GM18870 (cell line): ENCODE data around the gene MYOCOS.
"Not testable (repeated sequence)": the region's sequence is repeated elsewhere in the genome, so short reads cannot be mapped to it uniquely, and the experiment has no call there.

Experiments used
- ATAC-seq: cut with Tn5 transposase; IDR thresholded peaks from one replicate; pipeline ENCODE4 v1.9.1; 2021; ENCODE audit warnings: moderate library complexity; ENCODE audit not compliant: unreplicated experiment

Gene MYOCOS, protein sequence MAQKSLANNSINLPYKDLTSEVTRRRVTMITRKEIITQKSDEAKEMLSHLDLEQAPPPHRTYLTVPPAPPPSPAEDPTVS

GRCh38 chr1:171622152-171622462 lies at the start of gene MYOCOS:
Gene MYOCOS, plus strand, starts transcription at chr1:171622243. Its CDS starts 1,641 bp downstream, at chr1:171623884.
- no peak for ATAC-seq

DNA sequence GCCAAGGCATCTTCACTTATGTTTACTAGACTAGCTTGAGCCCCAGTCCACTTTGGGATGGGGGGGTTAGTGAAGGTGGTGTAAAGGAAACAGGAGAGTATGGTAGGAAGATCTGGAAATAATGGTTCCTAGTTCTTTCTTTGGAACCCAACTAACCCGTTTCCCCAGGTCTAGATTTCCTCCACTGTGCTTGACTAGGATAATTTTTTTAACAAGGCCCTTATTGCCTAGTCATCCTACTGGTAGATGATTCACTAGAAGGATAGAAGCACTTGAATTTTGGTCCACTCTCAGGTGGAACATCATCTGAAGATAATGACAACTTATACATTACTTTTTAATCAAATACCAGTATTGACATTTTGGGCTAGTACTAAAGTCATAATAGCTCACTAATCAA lies 45.9 kb upstream of the MYOCOS start:
- ATAC-seq, result no peak

GRCh38 chr1:171581226-171581625 lies 40.8 kb upstream of the MYOCOS start:
- ATAC-seq, result no peak

GRCh38 chr1:171581766-171582165 lies 40.3 kb upstream of the MYOCOS start:
- no peak for ATAC-seq

- ATAC-seq, result no peak
Measured at GRCh38 chr1:171582589-171582988, 39.5 kb upstream of the MYOCOS start.

GRCh38 chr1:171583591-171584201 lies 38.3 kb upstream of the MYOCOS start:
- no peak for ATAC-seq

GRCh38 chr1:171585715-171586114 lies 36.3 kb upstream of the MYOCOS start:
- ATAC-seq, result no peak

GRCh38 chr1:171588230-171588629 lies 33.8 kb upstream of the MYOCOS start:
- ATAC-seq, result no peak

DNA sequence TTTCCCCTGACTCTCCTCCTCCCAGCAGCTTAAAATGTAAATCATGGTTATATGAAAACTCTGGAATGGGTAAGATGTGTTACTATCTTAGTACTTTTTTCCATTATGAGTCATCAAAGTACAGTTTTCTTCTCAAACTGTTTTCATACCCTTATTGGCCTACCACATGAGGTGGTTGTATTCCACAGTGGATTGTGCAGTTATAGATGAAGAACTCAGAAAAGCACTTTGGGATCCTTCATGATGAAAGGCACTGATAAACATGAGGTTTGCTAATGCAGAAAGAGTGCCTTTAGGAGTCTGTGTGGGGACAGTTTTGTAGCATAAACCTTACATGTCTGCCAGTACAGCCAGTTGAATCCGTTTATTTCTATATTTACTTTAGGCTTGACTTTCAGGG lies 32.0 kb upstream of the MYOCOS start:
- no peak for ATAC-seq

GRCh38 chr1:171595324-171595723 lies 26.7 kb upstream of the MYOCOS start:
- no peak for ATAC-seq

DNA sequence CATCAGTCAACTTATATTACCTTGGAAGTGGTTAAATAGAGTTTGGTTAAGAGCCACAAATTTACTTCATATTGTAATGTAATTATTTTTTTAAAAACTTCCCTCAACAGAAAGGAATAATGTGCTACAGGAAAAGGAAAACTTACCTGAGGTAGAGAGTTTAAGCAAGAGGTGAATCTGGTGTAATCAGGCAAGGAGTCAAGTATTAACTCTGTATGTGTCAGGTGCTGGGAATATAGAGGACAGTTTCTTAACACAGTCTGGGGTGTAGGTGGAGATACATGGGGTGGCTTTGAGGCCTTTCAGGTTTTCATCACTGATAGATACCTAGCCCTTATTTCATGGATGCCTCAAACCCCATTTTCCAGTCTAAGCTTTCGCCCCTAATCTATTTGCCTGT lies 25.9 kb upstream of the MYOCOS start:
- ATAC-seq, result no peak

GRCh38 chr1:171596705-171597104 lies 25.3 kb upstream of the MYOCOS start:
- ATAC-seq, result no peak

DNA sequence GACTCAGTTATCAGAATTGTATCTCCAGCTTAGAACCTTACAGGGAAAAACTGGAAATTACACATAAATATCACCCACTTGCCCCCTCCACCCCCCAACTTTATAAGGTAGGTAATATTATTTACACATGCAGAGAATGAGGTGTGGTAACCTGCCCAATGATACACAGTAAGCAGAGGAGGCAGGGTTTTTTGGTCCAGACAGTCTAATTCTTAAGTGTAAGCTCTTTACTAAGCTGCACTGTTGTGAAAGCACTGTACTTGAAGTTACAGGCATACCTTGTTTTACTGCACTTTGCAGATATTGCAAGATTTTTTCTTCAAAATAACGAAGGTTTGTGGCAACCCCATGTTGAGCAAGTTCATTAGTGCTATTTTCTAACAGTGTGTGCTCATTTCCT lies 24.8 kb upstream of the MYOCOS start:
- no peak for ATAC-seq

- ATAC-seq, result not testable (repeated sequence)
Measured at GRCh38 chr1:171600310-171600709, 21.7 kb upstream of the MYOCOS start.

DNA sequence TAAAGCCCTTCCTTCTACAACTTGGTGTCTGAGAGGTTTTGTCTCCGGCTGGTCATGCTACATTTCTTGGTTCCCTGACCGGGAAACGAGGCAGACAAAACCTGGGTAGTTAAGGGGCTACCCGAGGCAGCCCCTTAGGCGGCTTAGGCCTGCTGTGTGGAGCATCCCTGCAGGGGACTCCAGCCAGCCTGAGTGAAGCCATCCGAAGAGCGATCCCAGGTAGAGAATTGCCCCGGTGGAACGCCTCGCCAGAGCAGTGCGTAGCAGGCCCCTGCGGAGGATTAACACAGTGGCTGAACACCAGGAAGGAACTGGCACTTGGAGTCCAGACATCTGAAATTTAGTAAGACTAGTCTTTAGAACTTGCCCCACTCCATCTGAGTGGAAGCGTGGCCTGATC lies 21.2 kb upstream of the MYOCOS start:
- no peak for ATAC-seq

- not testable (repeated sequence) for ATAC-seq
Measured at GRCh38 chr1:171603042-171603441, 19.0 kb upstream of the MYOCOS start.

DNA sequence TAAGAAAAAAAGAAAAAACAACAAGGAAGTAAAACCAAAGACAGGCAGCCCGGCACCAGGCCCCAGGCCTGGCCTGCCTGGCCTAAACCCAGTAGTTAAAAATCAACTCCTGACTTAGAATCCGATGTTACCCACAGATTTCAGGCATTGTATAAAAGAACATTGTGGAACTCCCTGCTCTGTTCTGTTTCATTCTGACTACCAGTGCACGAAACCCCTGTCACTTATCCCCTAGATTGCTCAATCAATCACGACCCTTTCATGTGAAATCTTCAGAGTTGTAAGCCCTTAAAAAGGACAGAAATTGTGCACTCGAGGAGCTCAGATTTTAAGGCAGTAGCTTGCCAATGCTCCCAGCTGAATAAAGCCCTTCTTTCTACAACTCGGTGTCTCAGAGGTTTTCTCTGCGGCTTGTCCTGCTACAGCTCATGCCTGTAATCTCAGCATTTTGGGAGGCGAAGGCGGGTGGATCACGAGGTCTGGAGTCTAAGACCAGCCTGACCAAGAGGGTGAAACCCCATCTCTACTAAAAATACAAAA lies 15.6 kb upstream of the MYOCOS start:
- peak; percentile 65 for ATAC-seq

GRCh38 chr1:171610385-171610784 lies 11.7 kb upstream of the MYOCOS start:
- no peak for ATAC-seq

DNA sequence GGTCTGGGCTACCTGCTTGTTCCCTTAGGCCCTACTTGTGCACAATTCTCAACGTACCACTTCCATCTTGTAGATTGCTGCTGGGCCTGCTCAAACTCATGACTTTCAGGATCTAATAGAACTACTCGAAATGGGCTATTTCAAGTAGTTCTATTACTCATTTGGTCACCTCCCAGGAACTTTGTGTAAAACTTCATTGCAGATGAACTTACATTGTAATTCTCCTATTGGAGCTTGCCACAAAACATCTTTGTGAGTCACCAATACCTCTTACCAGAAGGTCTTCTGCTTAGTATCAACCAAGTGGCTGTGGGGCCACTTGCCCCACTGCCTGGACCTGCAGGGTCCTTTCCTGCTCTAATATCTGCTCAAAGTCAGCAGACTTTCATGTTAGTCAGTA lies 10.7 kb upstream of the MYOCOS start:
- ATAC-seq, result no peak

DNA sequence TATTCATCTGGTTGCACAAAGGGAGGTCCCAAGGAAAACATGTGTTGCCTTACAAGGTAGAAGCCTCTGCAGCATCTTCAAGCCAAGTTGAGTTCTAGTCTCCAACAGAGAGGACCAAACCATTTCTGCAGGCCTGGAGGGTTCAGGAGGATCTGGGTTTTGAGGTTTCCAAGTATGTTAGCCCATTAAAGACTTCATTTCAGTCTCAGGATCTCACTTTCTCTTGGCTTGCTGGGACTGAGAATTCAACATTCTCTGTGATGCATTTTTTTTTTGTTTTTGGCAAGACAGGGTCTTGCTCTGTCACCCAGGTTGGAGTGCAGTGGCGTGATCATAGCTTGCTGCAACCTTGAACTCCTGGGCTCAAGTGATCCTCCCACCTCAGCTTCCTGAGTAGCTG lies 8.8 kb upstream of the MYOCOS start:
- ATAC-seq, result no peak

DNA sequence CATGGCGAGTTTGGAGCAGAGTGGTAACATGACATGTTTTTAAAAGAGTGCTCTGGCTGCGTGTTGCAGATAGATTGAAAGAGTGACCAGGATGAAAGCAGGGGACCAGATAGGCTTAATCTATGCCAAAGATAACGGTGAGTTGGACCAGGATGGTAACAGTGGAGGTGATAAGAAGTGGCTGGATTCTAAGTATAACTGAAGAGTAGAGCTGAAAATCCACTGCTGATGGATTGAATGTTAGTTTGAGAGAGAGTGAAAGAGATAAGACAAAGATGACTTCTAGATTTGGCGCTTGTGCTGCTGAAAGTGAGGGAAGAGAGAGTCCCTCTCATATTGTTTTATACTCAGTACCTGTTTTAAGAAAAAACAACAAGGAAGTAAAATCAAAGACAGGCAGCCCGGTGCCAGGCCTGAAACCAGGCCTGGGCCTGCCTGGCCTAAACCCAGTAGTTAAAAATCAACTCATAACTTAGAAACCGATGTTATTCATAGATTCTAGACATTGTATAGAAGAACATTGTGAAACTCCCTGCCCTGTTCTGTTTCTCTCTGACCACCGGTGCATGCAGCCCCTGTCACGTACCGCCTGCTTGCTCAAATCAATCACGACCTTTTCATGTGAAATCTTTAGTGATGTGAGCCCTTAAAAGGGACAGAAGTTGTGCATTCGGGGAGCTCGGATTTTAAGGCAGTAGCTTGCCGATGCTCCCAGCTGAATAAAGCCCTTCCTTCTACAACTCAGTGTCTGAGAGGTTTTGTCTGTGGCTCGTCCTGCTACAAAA lies 6.7 kb upstream of the MYOCOS start:
- ATAC-seq, result peak; percentile 44

DNA sequence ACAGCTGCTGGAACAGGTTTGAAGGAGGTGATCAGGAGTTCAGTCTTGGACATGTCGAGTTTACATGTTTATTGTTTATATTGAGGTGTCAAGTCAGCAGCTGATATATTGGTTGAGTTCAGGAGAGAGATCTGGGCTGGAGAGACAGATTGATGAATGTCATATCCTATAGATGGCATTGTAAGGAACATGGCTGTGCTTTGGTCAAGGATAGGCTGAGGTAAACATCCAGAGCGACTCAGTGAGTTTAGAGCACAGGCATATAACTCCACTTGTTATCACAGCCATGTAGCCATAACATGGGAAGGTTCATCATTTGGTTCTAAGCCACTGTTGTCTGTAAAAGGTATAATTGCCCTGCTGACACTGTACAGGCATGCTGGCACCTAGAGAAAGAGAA lies 5.5 kb upstream of the MYOCOS start:
- no peak for ATAC-seq
